ENCODE results near the gene DUS4L.

- TF ChIP-seq EZH2 (IDR thresholded peaks at IDR 0.05; ENCODE audit: borderline replicate concordance, insufficient read depth, low read length, poor library complexity, severe bottlenecking) (no peak), POLR2AphosphoS5 (IDR thresholded peaks at IDR 0.05) (no peak), CTCF (IDR thresholded peaks at IDR 0.05; ENCODE audit: poor library complexity, severe bottlenecking) (no peak), REST (IDR thresholded peaks at IDR 0.05; ENCODE audit: borderline replicate concordance) (no peak), RAD21 (conservative IDR thresholded peaks at IDR 0.05) (no peak), EP300 (conservative IDR thresholded peaks at IDR 0.05; ENCODE audit: poor library complexity, severe bottlenecking) (no peak), MXI1 (conservative IDR thresholded peaks at IDR 0.05; ENCODE audit: poor library complexity, severe bottlenecking) (no peak)
Observed at GRCh38 chr7:107560898-107561516, 2.8 kb upstream of the DUS4L start.

Measured in neural cell (in vitro differentiated cells).